ENCODE data around the gene ACOT9. TPM values are rescaled to one million over a fixed set of nuclear protein-coding genes. Genes with fewer than 3 reads are reported as not detected.

Gene ACOT9
- total and polyA plus RNA-seq, 2 experiments from 2014 or later, result 35.9 to 38.5 TPM

DNA sequence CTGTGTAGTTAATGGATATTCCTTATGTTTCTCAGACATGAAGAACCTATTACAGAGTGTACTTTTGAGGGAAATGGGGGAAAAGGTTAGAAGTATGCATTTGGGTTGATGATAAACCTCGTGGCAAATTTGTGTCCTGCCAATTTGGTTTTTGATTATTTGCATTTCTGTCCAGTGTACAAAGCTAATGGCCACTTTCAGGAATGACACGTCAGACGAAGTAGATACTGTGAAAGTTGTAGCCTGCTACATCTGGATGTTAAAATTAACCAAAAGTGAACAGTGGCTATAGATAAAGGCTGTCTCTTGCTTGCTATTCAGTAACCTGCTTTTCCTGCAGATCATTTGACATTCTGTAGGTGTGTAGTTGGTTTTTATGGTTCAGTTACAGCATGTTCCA lies 74.7 kb downstream of the ACOT9 start:
- Histone ChIP-seq H3K36me3 (replicated peaks; ENCODE audit: insufficient read depth, low read depth) (no peaks in the 10 kb centered on the region), H3K4me2 (peak overlapping the region; percentile 82), H2AFZ (peak overlapping the region; percentile 71), H3K4me3 (peak overlapping the region; percentile 56), H3K9me2 (replicated peaks; ENCODE audit: insufficient read depth) (no peaks in the 10 kb centered on the region), H3K9me3 (ENCODE audit: low read depth) (no peaks in the 10 kb centered on the region), H4K20me1 (ENCODE audit: insufficient read depth, poor library complexity, severe bottlenecking) (no peaks in the 10 kb centered on the region), H3K4me1 (ENCODE audit: insufficient read depth) (peaks cover 6% of the 10 kb centered on the region), H3K27ac (peak overlapping the region; percentile 85), H3K79me2 (peaks cover 28% of the 10 kb centered on the region), H3K27me3 (no peaks in the 10 kb centered on the region)
- no peak for DNase-seq (ENCODE audit: low spot score)
- no peak for TF ChIP-seq EZH2phosphoT487 (IDR thresholded peaks at IDR 0.05; ENCODE audit: low read depth, severe bottlenecking, unreplicated experiment)
- TF ChIP-seq EZH2 (IDR thresholded peaks at IDR 0.05; ENCODE audit: borderline replicate concordance), result no peak
- no peak for TF ChIP-seq CTCF (IDR thresholded peaks at IDR 0.05; ENCODE audit: poor library complexity)
- 17% methylated on average over 3 of the region's 3 CpGs for WGBS (ENCODE audit: low lambda C conversion rate, missing lambda C conversion rate)

- Histone ChIP-seq H2AFZ (peak within 1 kb of the TSS; percentile 91), H3K4me1 (ENCODE audit: insufficient read depth) (peaks cover 6% of the 10 kb centered on the region), H3K9me3 (ENCODE audit: low read depth) (no peaks in the 10 kb centered on the region), H3K27ac (peak within 1 kb of the TSS; percentile 85), H3K79me2 (peaks cover 28% of the 10 kb centered on the region), H3K4me2 (peak within 1 kb of the TSS; percentile 82), H3K4me3 (peak within 1 kb of the TSS; percentile 56), H3K9me2 (replicated peaks; ENCODE audit: insufficient read depth) (no peaks in the 10 kb centered on the region), H4K20me1 (ENCODE audit: insufficient read depth, poor library complexity, severe bottlenecking) (no peaks in the 10 kb centered on the region), H3K27me3 (no peaks in the 10 kb centered on the region), H3K36me3 (replicated peaks; ENCODE audit: insufficient read depth, low read depth) (no peaks in the 10 kb centered on the region)
- DNase-seq (ENCODE audit: low spot score), result peak; percentile 97
- WGBS (ENCODE audit: low lambda C conversion rate, missing lambda C conversion rate), result 11% methylated on average over 54 of the region's 73 CpGs
- TF ChIP-seq EZH2phosphoT487 (IDR thresholded peaks at IDR 0.05; ENCODE audit: low read depth, severe bottlenecking, unreplicated experiment) (no peak), EZH2 (IDR thresholded peaks at IDR 0.05; ENCODE audit: borderline replicate concordance) (no peak), CTCF (IDR thresholded peaks at IDR 0.05; ENCODE audit: poor library complexity) (no peak)
Measured at GRCh38 chrX:23667239-23668177, 75.6 kb downstream of the ACOT9 start, which contains the start of gene PRDX4. Gene PRDX4 (plus strand): TSS chrX:23667493. CDS start chrX:23667571, 78 bp downstream.

GRCh38 chrX:23666282-23666681 lies 76.8 kb downstream of the ACOT9 start:
- peaks cover 25% of the 10 kb centered on the region for H3K79me2 ChIP-seq
- H4K20me1 ChIP-seq (ENCODE audit: insufficient read depth, poor library complexity, severe bottlenecking), result no peaks in the 10 kb centered on the region
- peak overlapping the region; percentile 80 for H3K27ac ChIP-seq
- 97% methylated on average over 14 of the region's 16 CpGs for WGBS (ENCODE audit: low lambda C conversion rate, missing lambda C conversion rate)
- H3K4me3 ChIP-seq, result no peak overlapping the region
- no peaks in the 10 kb centered on the region for H3K9me2 ChIP-seq (replicated peaks; ENCODE audit: insufficient read depth)
- no peaks in the 10 kb centered on the region for H3K27me3 ChIP-seq
- peaks cover 6% of the 10 kb centered on the region for H3K4me1 ChIP-seq (ENCODE audit: insufficient read depth)
- TF ChIP-seq CTCF (IDR thresholded peaks at IDR 0.05; ENCODE audit: poor library complexity), result no peak
- no peak for TF ChIP-seq EZH2phosphoT487 (IDR thresholded peaks at IDR 0.05; ENCODE audit: low read depth, severe bottlenecking, unreplicated experiment)
- no peak for TF ChIP-seq EZH2 (IDR thresholded peaks at IDR 0.05; ENCODE audit: borderline replicate concordance)
- H3K4me2 ChIP-seq, result peak overlapping the region; percentile 68
- H3K9me3 ChIP-seq (ENCODE audit: low read depth), result no peaks in the 10 kb centered on the region
- H3K36me3 ChIP-seq (replicated peaks; ENCODE audit: insufficient read depth, low read depth), result no peaks in the 10 kb centered on the region
- no peak for DNase-seq (ENCODE audit: low spot score)
- H2AFZ ChIP-seq, result peak overlapping the region; percentile 91
